GM19238 (cell line): ENCODE results near the gene SLC36A1.

Experiments used
- DNase-seq: peaks from one replicate; pipeline ENCODE4 v3.0.0; 2011; ENCODE audit warnings: low spot score; ENCODE audit not compliant: insufficient read length

SLC36A1 gene

DNA sequence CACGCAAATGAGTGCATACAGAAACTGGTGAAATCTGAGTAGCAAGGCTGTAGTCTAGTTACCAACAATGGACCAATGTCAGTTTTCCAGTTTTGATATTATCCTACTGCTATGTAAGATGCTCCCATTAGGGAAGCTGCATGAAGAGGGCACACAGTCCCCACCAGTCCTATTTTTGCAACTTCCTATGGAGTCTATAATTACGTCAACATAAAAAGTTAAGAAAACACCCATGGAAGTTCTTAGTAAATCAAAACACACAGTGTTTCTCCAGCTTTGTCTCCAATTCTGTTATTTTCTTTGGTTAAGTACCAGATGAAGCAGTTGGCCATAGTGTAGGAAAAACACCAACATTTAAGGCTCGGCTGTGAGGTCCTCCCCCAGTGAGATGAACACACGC is 85.0 kb downstream of the SLC36A1 start:
- no peak for DNase-seq

DNA sequence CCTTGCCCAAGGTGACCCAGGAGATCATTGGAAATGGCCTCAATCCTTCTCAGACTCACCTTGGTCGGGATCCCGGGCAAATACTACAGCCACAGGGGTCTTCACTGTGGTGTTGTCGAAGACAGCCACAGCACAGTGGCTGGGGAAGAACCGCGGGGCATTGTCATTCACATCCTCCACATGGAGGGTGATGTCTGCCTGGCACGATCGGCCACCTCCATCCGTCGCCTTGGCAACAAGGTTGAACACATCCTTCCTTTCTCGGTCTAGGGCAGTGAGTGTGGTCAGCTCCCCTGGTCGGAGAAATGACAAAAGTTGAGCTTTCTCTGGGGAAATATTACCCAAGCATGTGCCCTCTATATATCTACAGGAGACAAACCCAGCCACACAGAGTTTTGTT is 86.9 kb downstream of the SLC36A1 start:
- DNase-seq = no peak

DNA sequence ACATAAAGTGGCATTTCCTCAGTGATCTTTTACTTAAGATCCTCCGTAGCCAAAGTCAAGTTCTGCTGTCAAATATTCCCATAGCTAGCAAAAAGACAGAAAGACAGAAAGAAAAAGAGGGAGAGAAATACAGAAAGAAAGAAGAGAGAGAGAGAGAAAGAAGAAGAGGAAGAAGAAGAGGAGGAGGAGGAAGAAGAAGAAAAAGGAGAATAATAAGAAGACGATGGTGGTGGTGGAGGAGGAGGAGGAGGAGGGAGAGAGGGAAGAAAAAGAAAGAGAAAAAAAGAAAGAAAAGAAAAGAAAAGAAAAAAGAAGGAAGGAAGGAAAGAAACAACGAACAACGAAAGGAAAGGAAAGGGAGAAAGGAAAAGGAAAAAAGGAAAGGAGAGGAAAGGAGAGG is 89.6 kb downstream of the SLC36A1 start:
- DNase-seq = no peak

DNA sequence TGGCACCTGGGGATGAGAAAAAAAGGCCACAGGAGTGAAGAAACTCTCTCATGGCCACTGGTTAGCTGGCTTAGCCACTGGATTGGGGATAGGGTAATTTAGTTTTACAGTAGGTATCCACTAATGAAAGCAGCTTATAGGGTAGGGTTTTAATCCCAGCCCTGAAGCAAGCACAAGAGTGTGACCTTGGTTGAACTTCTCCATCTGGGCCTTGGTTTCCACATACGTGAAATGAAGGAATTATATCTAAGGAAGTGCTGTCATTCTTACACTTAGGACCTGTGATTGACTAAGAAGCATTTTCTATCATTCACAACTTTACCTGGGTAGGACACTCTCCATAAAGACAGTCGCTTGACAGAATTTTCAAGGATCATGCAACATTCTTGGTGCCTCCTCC is 94.2 kb downstream of the SLC36A1 start:
- DNase-seq = no peak
